ENCODE measurements around the gene RAVER1. TPM values are rescaled to one million over a fixed set of nuclear protein-coding genes. Genes with fewer than 3 reads are reported as not detected.
A peak's percentile ranks its signal among the peaks of the same experiment; 100 is the strongest.

The RAVER1 gene
- total and polyA plus RNA-seq, 9 of the 15 experiments (the other 6 are each of a cell fraction or from before 2014, with no cell fraction given): 0.06 to 113 (median 7.0) TPM

- in situ Hi-C loops (cut with MboI) (no loop called here), intact Hi-C loops (cut with micrococcal nuclease) (loop anchor here (2.0 kb wide), 2 partner anchors 46 to 54 kb away; partner anchors contain the start of gene TYK2)
- Histone ChIP-seq H3K9me1 (ENCODE audit: control insufficient read depth, insufficient read depth, low read length) (no peaks in the 10 kb centered on the region), H3K9me3 (replicated peaks; ENCODE audit: control insufficient read depth, insufficient read depth, low read depth, low read length) (no peaks in the 10 kb centered on the region), H2AFZ (ENCODE audit: low read depth, low read length) (peak overlapping the region; percentile 81), H3K79me2 (ENCODE audit: control insufficient read depth, insufficient read depth, low read length) (peaks cover 56% of the 10 kb centered on the region), H3K27me3 (ENCODE audit: control insufficient read depth in 2 of 2, insufficient read depth in 2 of 2, low read length in 2 of 2) (no peaks in the 10 kb centered on the region), H3K4me2 (ENCODE audit: insufficient read depth, low read length) (peak overlapping the region; percentile 92), H3K4me3 (peak overlapping the region; percentile 93), H3K27ac (ENCODE audit: extremely low read depth, low read depth, low read length) (peak overlapping the region; percentile 98), H3K4me1 (replicated peaks in 1 of 2; ENCODE audit: control insufficient read depth in 2 of 2, insufficient read depth in 2 of 2, low read length in 2 of 2) (peaks cover 15 to 47% of the 10 kb centered on the region in 2 experiments; a peak in 4 of 5 replicates), H3K9ac (ENCODE audit: insufficient read depth in 1 of 2, low read depth in 2 of 2, low read length in 2 of 2) (peak overlapping the region; percentile 96 to 99), H4K20me1 (replicated peaks; ENCODE audit: control insufficient read depth, insufficient read depth, low read length) (peaks cover 10% of the 10 kb centered on the region; the same call in 1 of the 2 replicates), H3K36me3 (ENCODE audit: control insufficient read depth, insufficient read depth, low read length) (peaks cover 24% of the 10 kb centered on the region)
- CTCF ChIA-PET (ENCODE audit: low intra/inter-chr PET ratio): no interaction called here
- peak; percentile 95 for FAIRE-seq
- BruUV-seq (replicated peaks): no TSS peak
- peak; percentile 86 for ATAC-seq
- POLR2A ChIA-PET: interaction anchor here (0.5 to 3.9 kb wide), 7 partner anchors 9 to 46 kb away, joined by 3 to 29 read pairs (median 9); partner anchors contain the start of genes ICAM5 and TYK2
- peak; percentile 91 to 97 (median 93) for DNase-seq (ENCODE audit: extremely low read depth in 1 of 4, low spot score in 3 of 4)
- 3% methylated on average over 52 of the region's 59 CpGs for WGBS (ENCODE audit: insufficient coverage, low coverage, missing lambda C conversion rate)
- TF ChIP-seq, protein P1, sequence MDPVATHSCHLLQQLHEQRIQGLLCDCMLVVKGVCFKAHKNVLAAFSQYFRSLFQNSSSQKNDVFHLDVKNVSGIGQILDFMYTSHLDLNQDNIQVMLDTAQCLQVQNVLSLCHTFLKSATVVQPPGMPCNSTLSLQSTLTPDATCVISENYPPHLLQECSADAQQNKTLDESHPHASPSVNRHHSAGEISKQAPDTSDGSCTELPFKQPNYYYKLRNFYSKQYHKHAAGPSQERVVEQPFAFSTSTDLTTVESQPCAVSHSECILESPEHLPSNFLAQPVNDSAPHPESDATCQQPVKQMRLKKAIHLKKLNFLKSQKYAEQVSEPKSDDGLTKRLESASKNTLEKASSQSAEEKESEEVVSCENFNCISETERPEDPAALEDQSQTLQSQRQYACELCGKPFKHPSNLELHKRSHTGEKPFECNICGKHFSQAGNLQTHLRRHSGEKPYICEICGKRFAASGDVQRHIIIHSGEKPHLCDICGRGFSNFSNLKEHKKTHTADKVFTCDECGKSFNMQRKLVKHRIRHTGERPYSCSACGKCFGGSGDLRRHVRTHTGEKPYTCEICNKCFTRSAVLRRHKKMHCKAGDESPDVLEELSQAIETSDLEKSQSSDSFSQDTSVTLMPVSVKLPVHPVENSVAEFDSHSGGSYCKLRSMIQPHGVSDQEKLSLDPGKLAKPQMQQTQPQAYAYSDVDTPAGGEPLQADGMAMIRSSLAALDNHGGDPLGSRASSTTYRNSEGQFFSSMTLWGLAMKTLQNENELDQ (CRISPR knock-in tag; IDR thresholded peaks at IDR 0.05; ENCODE audit: borderline replicate concordance): no peak
- TF ChIP-seq CBX5 (IDR thresholded peaks at IDR 0.05; ENCODE audit: borderline replicate concordance, low read depth) (no peak), FOSL1 (tag; conservative IDR thresholded peaks at IDR 0.05) (no peak), ETS1 (conservative IDR thresholded peaks at IDR 0.05; ENCODE audit: control insufficient read depth, low read depth, low read length) (0 out of 2 replicates have a peak, but pooled peaks have one; percentile 35), ZNF764 (CRISPR knock-in tag; IDR thresholded peaks at IDR 0.05; ENCODE audit: low read depth) (no peak)
Measured at GRCh38 chr19:10334588-10335351, 1.4 kb upstream of the RAVER1 start.

Measured in K562 (cell line).